GM12878 (cell line): ENCODE measurements around the gene SIK2. TPM values are rescaled to one million over a fixed set of nuclear protein-coding genes. Genes with fewer than 3 reads are reported as not detected.
A peak's percentile ranks its signal among the peaks of the same experiment; 100 is the strongest.

Experiments used
- ATAC-seq: fragments of 200-7000 bp; cut with Tn5 transposase; 3 replicates; pipeline ENCODE4 v1.9.1; 2020; ENCODE audit warnings: mild to moderate bottlenecking, moderate library complexity
- BruUV-seq: library from RNA; stranded (reverse); fragments of 400-500 nt; replicated peaks from 2 replicates; lab custom pipeline; 2021; lab: Mats Ljungman, UMichigan
- CTCF ChIA-PET: fragments of 300-600 bp; sonication (Branson Sonifier 250); formaldehyde crosslinking; extraction: SDS; loops from one replicate; lab custom pipeline; 2021; ENCODE audit warnings: inconsistent platforms; lab: Yijun Ruan, JAX
- POLR2A ChIA-PET: fragments of 350-600 bp; formaldehyde crosslinking; extraction: SDS; loops from one replicate; lab custom pipeline; 2021; ENCODE audit warnings: inconsistent platforms; lab: Charles Lee
- RAD21 ChIA-PET: fragments of 300-600 bp; sonication (Branson Sonifier 250); formaldehyde crosslinking; loops from one replicate; lab custom pipeline; 2023; ENCODE audit warnings: antibody characterized with exemption; ENCODE audit not compliant: unreplicated experiment; lab: Charles Lee
- SMC1A ChIA-PET: fragments of 300-600 bp; sonication (Branson Sonifier 250); formaldehyde crosslinking; loops from one replicate; lab custom pipeline; 2023; ENCODE audit not compliant: unreplicated experiment, uncharacterized antibody; lab: Charles Lee
- DNase-seq: peaks from one replicate; pipeline ENCODE4 v3.0.0-alpha.2; 2011; ENCODE audit warnings: low read depth, low spot score
- FAIRE-seq: peaks from 3 replicates; lab custom pipeline; 2011; peaks lifted over from hg19 to GRCh38; lab: Jason Lieb, UNC
- H2AFZ ChIP-seq: 2 replicates; pipeline ENCODE4 v1.6.0; 2011; ENCODE audit warnings: low read depth, low read length, control low read depth; ENCODE audit not compliant: control insufficient read depth
- H3K27ac ChIP-seq: 2 replicates; pipeline ENCODE4 v1.5.1; 2011; ENCODE audit warnings: control low read depth; ENCODE audit not compliant: control insufficient read depth, insufficient read depth
- H3K27me3 ChIP-seq, 2 experiments: replicated peaks in 1 of 2; 2 replicates each; pipeline versions ENCODE4 v1.6.0 to v1.6.1; 2011; ENCODE audit warnings: low read length in 1 of 2; ENCODE audit not compliant: control insufficient read depth in 2 of 2, insufficient read depth in 2 of 2
- H3K36me3 ChIP-seq, 2 experiments: 2 replicates each; pipeline ENCODE4 v1.5.1; 2011; ENCODE audit warnings: low read length in 1 of 2; ENCODE audit not compliant: control insufficient read depth in 2 of 2, insufficient read depth in 2 of 2
- H3K4me1 ChIP-seq: 2 replicates; pipeline ENCODE4 v1.6.1; 2011; ENCODE audit warnings: mild to moderate bottlenecking, low read length, moderate library complexity, mixed read lengths; ENCODE audit not compliant: control insufficient read depth, insufficient read depth
- H3K4me2 ChIP-seq: 2 replicates; pipeline ENCODE4 v1.6.0; 2011; ENCODE audit warnings: control low read depth; ENCODE audit not compliant: control insufficient read depth, insufficient read depth
- H3K4me3 ChIP-seq: fragments of 200-600 bp; sonication (generic); 2 replicates; pipeline ENCODE4 v1.5.1; 2016
- H3K79me2 ChIP-seq: 2 replicates; pipeline ENCODE4 v1.6.0; 2011; ENCODE audit warnings: low read length; ENCODE audit not compliant: control insufficient read depth, insufficient read depth
- H3K9ac ChIP-seq: 2 replicates; pipeline ENCODE4 v1.8.0; 2011; ENCODE audit warnings: low read length, control low read depth, mixed read lengths; ENCODE audit not compliant: control insufficient read depth, insufficient read depth
- H3K9me3 ChIP-seq: replicated peaks from 3 replicates; pipeline ENCODE4 v1.5.1; 2011; ENCODE audit warnings: mild to moderate bottlenecking, low read length; ENCODE audit not compliant: control insufficient read depth, insufficient read depth
- H4K20me1 ChIP-seq: 2 replicates; pipeline ENCODE4 v1.6.0; 2011; ENCODE audit not compliant: control insufficient read depth, insufficient read depth
- CTCF ChIP-seq, 3 experiments: IDR thresholded peaks in 2 of 3; conservative IDR thresholded peaks in 1 of 3; 2 replicates each; pipeline ENCODE4 v1.5.1; 2011; ENCODE audit warnings: low read depth in 3 of 3, low read length in 3 of 3, mild to moderate bottlenecking in 3 of 3, control low read depth in 2 of 3, moderate library complexity in 2 of 3, inconsistent platforms in 1 of 3, mixed read lengths in 1 of 3; ENCODE audit not compliant: control insufficient read depth in 2 of 3, insufficient read depth in 1 of 3; ENCODE audit errors: extremely low read depth in 1 of 3
- EGR1 ChIP-seq, 2 experiments: IDR thresholded peaks; 1 replicate in 1 of 2; 2 replicates in 1 of 2; pipeline ENCODE4 v1.6.1; 2011 to 2012; ENCODE audit warnings: low read depth in 2 of 2, low read length in 2 of 2, borderline replicate concordance in 1 of 2, mild to moderate bottlenecking in 1 of 2, moderate library complexity in 1 of 2
- LARP7 ChIP-seq: fragments of 450-650 bp; IDR thresholded peaks from 2 replicates; pipeline ENCODE4 v1.6.1; 2017; ENCODE audit warnings: mild to moderate bottlenecking
- RAD21 ChIP-seq: IDR thresholded peaks from 2 replicates; pipeline ENCODE4 v1.6.1; 2011; ENCODE audit warnings: mild to moderate bottlenecking, low read depth, low read length, moderate library complexity; ENCODE audit not compliant: insufficient read depth
- SMARCA5 ChIP-seq: fragments of 450-650 bp; IDR thresholded peaks from 2 replicates; pipeline ENCODE4 v1.6.1; 2017; ENCODE audit warnings: mild to moderate bottlenecking
- WGBS: methylation state at CpG from one replicate; pipeline ENCODE4 v1.1.6; 2016; ENCODE audit warnings: low lambda C conversion rate; ENCODE audit not compliant: insufficient replicate concordance, insufficient coverage; ENCODE audit errors: missing lambda C conversion rate; 5-methylcytosine and 5-hydroxymethylcytosine counted together
- in situ Hi-C: fragments of 300-500 bp; cut with MboI; formaldehyde crosslinking; loops from 9 replicates; pipeline ENCODE4 v1.14.3; 2018; ENCODE audit warnings: mixed read lengths
- intact Hi-C: fragments of 100-400 bp; cut with micrococcal nuclease; formaldehyde crosslinking; loops from one replicate; pipeline ENCODE4 v1.14.2; 2022; ENCODE audit not compliant: unreplicated experiment
- polyA plus RNA-seq, 11 experiments: library from polyadenylated mRNA; depleted of rRNA in 4 of 11; unstranded in 6 of 11; stranded (reverse) in 5 of 11; fragments of >200 nt; fragmentation: Nextera tagmentation in 4 of 11; fragmentation: Illumina TruSeq in 1 of 11; extraction: Ambion mirVana in 4 of 11; extraction: Trizol in 1 of 11; gene quantifications; 1 replicate in 1 of 11; 2 replicates in 10 of 11; pipeline versions ENCODE4 v1.2.1 to v1.2.3, GENCODE V29; 2011 to 2016; ENCODE audit warnings: inconsistent platforms in 2 of 11, missing spikeins in 2 of 11, low read depth in 1 of 11
- total RNA-seq, 4 experiments: library from RNA; depleted of rRNA in 3 of 4; stranded (reverse); fragments of >200 nt in 3 of 4; fragmentation: Illumina TruSeq in 1 of 4; extraction: Trizol in 1 of 4; gene quantifications; 2 replicates each; pipeline versions ENCODE4 v1.2.1 to v1.2.3, GENCODE V29; 2013 to 2021

Gene SIK2
- total and polyA plus RNA-seq, 10 of the 15 experiments (the other 5 are each of a cell fraction or from before 2014, with no cell fraction given): 0.97 to 14.2 (median 4.5) TPM

DNA sequence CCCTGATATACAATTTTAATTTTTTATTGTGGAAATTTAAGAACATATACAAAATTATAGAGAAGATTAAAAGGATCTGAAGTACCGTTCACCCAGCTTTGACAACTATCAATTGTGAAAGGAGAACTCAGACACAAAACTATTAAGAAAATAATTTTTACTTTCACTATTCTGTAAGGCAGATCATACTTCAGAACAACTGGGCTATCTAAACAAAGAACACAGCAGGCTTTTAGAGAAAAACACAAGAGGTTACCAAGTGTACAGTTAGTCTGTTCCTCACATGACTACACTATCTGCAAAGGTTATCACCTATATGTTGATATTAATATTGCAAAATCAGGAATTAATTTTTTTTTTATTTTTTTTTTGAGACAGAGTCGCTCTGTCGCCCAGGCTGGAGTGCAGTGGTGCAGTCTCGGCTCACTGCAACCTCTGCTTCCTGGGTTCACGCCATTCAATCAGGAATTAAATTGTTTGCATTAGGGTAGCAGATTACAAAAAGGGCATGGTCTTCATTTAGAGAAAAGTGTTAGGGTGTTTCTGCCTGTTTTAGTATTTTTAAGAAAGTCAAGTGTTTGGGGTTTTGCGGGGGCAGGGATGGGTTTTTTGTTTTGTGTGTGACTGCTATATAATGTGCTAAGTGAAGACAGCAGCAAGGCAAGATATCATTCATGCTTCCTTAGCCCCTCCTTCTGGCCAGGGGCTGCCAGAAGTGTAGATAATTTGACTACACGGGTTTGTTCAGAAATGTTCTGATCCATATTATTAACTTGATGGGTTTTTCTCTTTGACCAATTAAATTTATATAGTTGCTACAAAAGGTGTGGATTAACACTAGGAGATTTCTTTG, 27.6 kb upstream of the SIK2 start:
- Histone ChIP-seq H3K9ac (no peak overlapping the region), H3K27me3 (no peaks in the 10 kb centered on the region), H3K27ac (no peak overlapping the region), H3K4me2 (peak overlapping the region; percentile 73), H3K4me1 (no peaks in the 10 kb centered on the region), H3K36me3 (no peaks in the 10 kb centered on the region), H4K20me1 (no peaks in the 10 kb centered on the region), H3K4me3 (no peak overlapping the region), H3K79me2 (no peaks in the 10 kb centered on the region), H3K9me3 (no peaks in the 10 kb centered on the region), H2AFZ (peak overlapping the region; percentile 51)
- in situ Hi-C loops: no loop called here
- no TSS peak for BruUV-seq
- CTCF ChIA-PET: interaction anchor here (0.6 to 1.0 kb wide), 4 partner anchors 9 to 343 kb away, joined by 3 to 4 read pairs (median 3); no protein-coding TSS in a partner anchor
- SMC1A ChIA-PET: interaction anchor here (0.6 to 1.4 kb wide), 3 partner anchors 14 to 276 kb away, joined by 3 to 6 read pairs (median 4); no protein-coding TSS in a partner anchor
- TF ChIP-seq EGR1 (IDR thresholded peaks at IDR 0.05; ENCODE audit: borderline replicate concordance in 1 of 2, low read depth in 2 of 2, low read length in 2 of 2) (0 out of 3 replicates have a peak, but pooled peaks of 1 of the 2 experiments have one; percentile 7), SMARCA5 (no peak), LARP7 (no peak), RAD21 (0 out of 2 replicates have a peak, but pooled peaks have one; percentile 22), CTCF (IDR thresholded peaks at IDR 0.05 in 2 of 3, conservative IDR thresholded peaks at IDR 0.05 in 1 of 3; ENCODE audit: control insufficient read depth in 2 of 3, extremely low read depth in 1 of 3, insufficient read depth in 1 of 3, low read depth in 3 of 3, low read length in 3 of 3) (peak in 2 of 3 experiments; percentile 5 to 37; a peak in 1 of 6 replicates)
- POLR2A ChIA-PET: no interaction called here
- DNase-seq (no peak), FAIRE-seq (no peak), ATAC-seq (peak; percentile 77)
- intact Hi-C loops: loop anchor here (5.0 kb wide), 1 partner anchor 122 kb away; no protein-coding TSS in a partner anchor
- 54% methylated on average over 7 of the region's 7 CpGs for WGBS
- RAD21 ChIA-PET: interaction anchor here (1.0 kb wide), 1 partner anchor 119 kb away, joined by 3 read pairs; no protein-coding TSS in a partner anchor
